HCT116 (cell line): ENCODE results near the gene CD300C. TPM values are rescaled to one million over a fixed set of nuclear protein-coding genes. Genes with fewer than 3 reads are reported as not detected.
"Not testable (repeated sequence)": the region's sequence is repeated elsewhere in the genome, so short reads cannot be mapped to it uniquely, and the experiment has no call there.

Source experiments
- ATAC-seq: fragments of 200-7000 bp; cut with Tn5 transposase; 2 replicates; pipeline ENCODE4 v1.9.1; 2020; ENCODE audit warnings: mild to moderate bottlenecking, moderate library complexity
- BruUV-seq: library from RNA; stranded (reverse); fragments of 400-500 nt; replicated peaks from 2 replicates; lab custom pipeline; 2021; lab: Mats Ljungman, UMichigan
- CTCF ChIA-PET: fragments of 300-600 bp; sonication (Branson Sonifier 250); formaldehyde crosslinking; loops from one replicate; lab custom pipeline; 2021; ENCODE audit warnings: antibody characterized with exemption; lab: Charles Lee
- POLR2A ChIA-PET: fragments of 300-600, 350-600 bp; sonication (Branson Sonifier 250); formaldehyde crosslinking; loops from one replicate; lab custom pipeline; 2021; ENCODE audit warnings: antibody characterized with exemption; lab: Charles Lee
- RAD21 ChIA-PET, 2 experiments: fragments of 300-600 bp; sonication (Branson Sonifier 250); formaldehyde crosslinking; loops; one replicate each; lab custom pipeline; 2023; ENCODE audit warnings: low total read pairs in 2 of 2; ENCODE audit not compliant: uncharacterized antibody in 2 of 2, unreplicated experiment in 2 of 2, low non-redundant PET in 1 of 2; lab: Charles Lee
- DNase-seq: peaks from one replicate; pipeline ENCODE4 v3.0.0-alpha.2; 2010; ENCODE audit warnings: low read depth, low spot score
- H2AFZ ChIP-seq: fragments of 200-600 bp; shearing (Covaris generic), sonication (generic); 2 replicates; pipeline ENCODE4 v1.6.1; 2017; ENCODE audit warnings: low read depth, mixed run types, mixed read lengths, antibody characterized with exemption, low read length; ENCODE audit not compliant: poor library complexity, severe bottlenecking
- H3K27ac ChIP-seq: 2 replicates; pipeline ENCODE4 v1.5.1; 2012; ENCODE audit warnings: low read depth, low read length
- H3K27me3 ChIP-seq: fragments of 200-600 bp; sonication (generic); 2 replicates; pipeline ENCODE4 v1.6.1; 2016; ENCODE audit warnings: mixed run types, low read length, mixed read lengths; ENCODE audit not compliant: insufficient read depth
- H3K36me3 ChIP-seq, 2 experiments: fragments of 200-500 bp in 1 of 2; fragments of 200-600 bp in 1 of 2; sonication (Bioruptor generic) in 1 of 2; sonication (generic) in 1 of 2; 2 replicates each; pipeline versions ENCODE4 v1.5.1 to v1.6.1; 2014 to 2016; ENCODE audit warnings: low read length in 2 of 2, inconsistent platforms in 1 of 2, mixed read lengths in 1 of 2, mixed run types in 1 of 2; ENCODE audit not compliant: insufficient read depth in 2 of 2, control insufficient read depth in 1 of 2
- H3K4me1 ChIP-seq, 2 experiments: fragments of 200-600 bp in 1 of 2; sonication (generic) in 1 of 2; 2 replicates each; pipeline versions ENCODE4 v1.5.1 to v1.6.1; 2012 to 2017; ENCODE audit warnings: low read length in 2 of 2, inconsistent platforms in 1 of 2, mild to moderate bottlenecking in 1 of 2, mixed read lengths in 1 of 2, mixed run types in 1 of 2, moderate library complexity in 1 of 2; ENCODE audit not compliant: insufficient read depth in 2 of 2, control insufficient read depth in 1 of 2
- H3K4me2 ChIP-seq: fragments of 200-600 bp; sonication (generic); 2 replicates; pipeline ENCODE4 v1.6.1; 2017; ENCODE audit warnings: mixed run types, low read length, mixed read lengths
- H3K4me3 ChIP-seq, 2 experiments: fragments of 200-600 bp in 1 of 2; sonication (generic) in 1 of 2; replicated peaks in 1 of 2; 2 replicates each; pipeline ENCODE4 v1.5.1; 2011 to 2016; ENCODE audit warnings: low read length in 2 of 2, control low read depth in 1 of 2, low read depth in 1 of 2, mild to moderate bottlenecking in 1 of 2, mixed read lengths in 1 of 2, mixed run types in 1 of 2
- H3K79me2 ChIP-seq: fragments of 200-600 bp; sonication (generic); 2 replicates; pipeline ENCODE4 v1.6.1; 2017; ENCODE audit warnings: mild to moderate bottlenecking, mixed run types, low read length, moderate library complexity, mixed read lengths; ENCODE audit not compliant: insufficient read depth
- H3K9ac ChIP-seq: fragments of 200-600 bp; sonication (generic); 2 replicates; pipeline ENCODE4 v1.6.1; 2016; ENCODE audit warnings: low read length, mixed read lengths
- H3K9me2 ChIP-seq: fragments of 200-600 bp; sonication (generic), shearing (Covaris generic); 2 replicates; pipeline ENCODE4 v1.6.1; 2017; ENCODE audit warnings: mixed run types, mild to moderate bottlenecking, moderate library complexity; ENCODE audit not compliant: insufficient read depth
- H3K9me3 ChIP-seq, 2 experiments: fragments of 200-500 bp in 1 of 2; fragments of 200-600 bp in 1 of 2; sonication (Bioruptor generic) in 1 of 2; sonication (generic) in 1 of 2; 2 replicates each; pipeline ENCODE4 v1.6.1; 2014 to 2017; ENCODE audit warnings: low read length in 2 of 2, mixed read lengths in 2 of 2, inconsistent platforms in 1 of 2, low read depth in 1 of 2, mild to moderate bottlenecking in 1 of 2, mixed run types in 1 of 2, moderate library complexity in 1 of 2; ENCODE audit not compliant: control insufficient read depth in 1 of 2, insufficient read depth in 1 of 2
- H4K20me1 ChIP-seq: fragments of 200-600 bp; sonication (generic), shearing (Covaris generic); 2 replicates; pipeline ENCODE4 v1.6.1; 2017; ENCODE audit warnings: mixed run types, mild to moderate bottlenecking, moderate library complexity; ENCODE audit not compliant: insufficient read depth
- CBX3 ChIP-seq: IDR thresholded peaks from 2 replicates; pipeline ENCODE4 v1.6.1; 2012; ENCODE audit warnings: low read depth
- EGR1 ChIP-seq: IDR thresholded peaks from 2 replicates; pipeline ENCODE4 v1.6.1; 2012; ENCODE audit warnings: low read depth
- EZH2phosphoT487 ChIP-seq: fragments of 200-600 bp; IDR thresholded peaks from 2 replicates; pipeline ENCODE4 v1.6.1; 2018; ENCODE audit warnings: antibody characterized with exemption, borderline replicate concordance
- FOSL1 ChIP-seq: IDR thresholded peaks from 2 replicates; pipeline ENCODE4 v1.6.1; 2012; ENCODE audit warnings: low read depth
- POLR2AphosphoS5 ChIP-seq: IDR thresholded peaks from 2 replicates; pipeline ENCODE4 v1.6.1; 2011; ENCODE audit warnings: mild to moderate bottlenecking, low read depth, low read length, moderate library complexity
- ZFX ChIP-seq: fragments of 450-650 bp; IDR thresholded peaks from 2 replicates; pipeline ENCODE4 v1.6.1; 2017
- intact Hi-C: fragments of 100-400 bp; cut with micrococcal nuclease; formaldehyde crosslinking; loops from 2 replicates; pipeline ENCODE4 v1.10.0; 2022
- total RNA-seq: library from RNA; stranded (reverse); gene quantifications from one replicate; pipeline ENCODE4 v1.2.1, GENCODE V29; 2021; ENCODE audit not compliant: unreplicated experiment
- TF ChIP-seq, protein P1 (sequence below): IDR thresholded peaks from 2 replicates; pipeline ENCODE4 v1.6.1; 2012; ENCODE audit warnings: low read depth

Gene CD300C
- total RNA-seq, 1 experiment from 2014 or later: 0.15 TPM

DNA sequence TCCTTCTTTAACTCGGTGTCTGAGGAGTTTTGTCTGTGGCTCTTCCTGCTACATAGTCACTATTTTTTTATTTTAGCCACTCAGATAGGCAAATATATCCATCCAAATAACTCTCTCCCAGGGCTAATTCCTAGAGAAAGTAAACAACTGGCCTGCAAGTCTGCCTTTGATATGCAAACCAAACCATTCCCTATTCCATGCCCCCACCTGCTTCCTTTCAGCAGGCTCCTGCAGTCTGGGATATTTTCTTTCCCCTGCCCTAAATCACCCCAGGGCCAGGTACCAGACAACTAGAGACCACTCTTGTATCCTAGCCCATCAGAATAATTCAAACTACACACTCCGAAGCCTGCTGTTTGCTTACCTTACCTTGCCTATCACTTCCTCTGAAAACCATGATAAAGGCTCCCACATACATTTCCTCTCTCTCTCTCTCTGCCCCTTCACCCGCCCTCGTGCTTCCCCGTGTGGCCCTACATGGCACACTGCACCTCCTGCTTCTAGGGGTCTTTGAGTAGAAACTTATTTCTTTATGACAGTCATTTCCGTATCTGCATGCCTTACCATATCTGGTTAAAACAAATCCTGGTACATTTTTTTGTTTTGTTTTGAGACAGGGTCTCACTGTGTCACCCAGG is 13.1 kb upstream of the CD300C start (continued):
- TF ChIP-seq CBX3: no peak
- no peak for TF ChIP-seq ZFX
- TF ChIP-seq, all 23 proteins: peak for 0

DNA sequence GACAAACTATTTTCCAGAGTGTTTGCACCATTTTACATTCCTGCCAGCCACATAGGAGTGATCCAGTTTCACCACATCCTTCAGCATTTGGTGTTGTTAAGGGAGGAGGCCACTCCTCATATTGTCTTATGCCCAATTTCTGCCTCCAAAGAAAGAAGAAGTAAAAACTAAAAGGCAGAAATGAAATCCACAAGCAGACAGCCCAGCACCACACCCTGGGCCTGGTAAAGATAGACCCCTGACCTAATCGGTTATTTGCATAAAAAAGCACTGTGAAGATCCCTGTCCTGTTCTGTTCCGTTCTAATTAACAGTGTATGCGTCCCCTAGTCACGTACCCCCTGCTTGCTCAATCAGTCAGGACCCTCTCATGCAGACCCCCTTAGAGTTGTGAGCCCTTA is 12.5 kb upstream of the CD300C start:
- ATAC-seq, H3K36me3 ChIP-seq, RAD21 ChIA-PET, POLR2A ChIA-PET, intact Hi-C loops, H3K4me2 ChIP-seq, H3K4me1 ChIP-seq, H3K9me3 ChIP-seq, H2AFZ ChIP-seq, H3K79me2 ChIP-seq, H4K20me1 ChIP-seq, H3K27ac ChIP-seq, H3K9ac ChIP-seq, H3K4me3 ChIP-seq, DNase-seq, H3K9me2 ChIP-seq, BruUV-seq: not testable (repeated sequence)
- peaks cover 44% of the 10 kb centered on the region for H3K27me3 ChIP-seq
- CTCF ChIA-PET: interaction anchor here (3.7 kb wide), 1 partner anchor 8 kb away, joined by 19 read pairs; the partner anchor contains the start of gene CD300H

DNA sequence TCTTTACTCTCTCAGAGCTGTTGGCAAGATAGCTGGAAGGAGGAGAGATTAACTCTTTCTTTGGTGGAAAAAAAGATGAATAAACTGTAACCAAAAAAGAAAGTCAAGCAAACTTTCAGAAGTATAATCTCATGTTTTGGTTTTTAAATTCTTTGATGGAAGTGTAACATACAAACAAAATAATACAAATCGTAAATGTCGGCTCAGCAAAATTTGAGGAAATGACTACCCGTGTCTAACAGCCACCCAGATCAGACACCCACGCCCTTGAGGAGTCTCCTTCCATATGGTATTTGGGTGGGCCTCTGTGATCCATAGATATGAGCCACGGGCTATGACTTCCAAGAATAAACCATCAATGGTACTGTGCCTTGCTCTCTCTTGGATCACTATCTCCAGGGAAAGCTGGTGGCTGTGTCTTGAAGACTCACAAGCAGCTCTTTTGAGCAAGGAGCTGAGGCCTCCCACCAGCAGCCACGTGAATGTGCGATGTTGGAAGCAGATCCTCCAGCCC is 9.6 kb upstream of the CD300C start:
- Histone ChIP-seq H2AFZ (no peak overlapping the region), H3K27ac (no peak overlapping the region), H3K9ac (no peak overlapping the region), H3K79me2 (no peaks in the 10 kb centered on the region), H3K4me3 (no peak overlapping the region), H3K4me1 (no peaks in the 10 kb centered on the region), H3K27me3 (peaks cover 41% of the 10 kb centered on the region), H3K4me2 (no peak overlapping the region), H3K9me3 (no peaks in the 10 kb centered on the region), H4K20me1 (no peaks in the 10 kb centered on the region), H3K36me3 (no peaks in the 10 kb centered on the region), H3K9me2 (no peaks in the 10 kb centered on the region)
- POLR2A ChIA-PET: no interaction called here
- RAD21 ChIA-PET: no interaction called here
- no peak for ATAC-seq
- intact Hi-C loops: no loop called here
- BruUV-seq: no TSS peak
- CTCF ChIA-PET: interaction anchor here (3.7 kb wide), 1 partner anchor 11 kb away, joined by 19 read pairs; the partner anchor contains the start of gene CD300H
- DNase-seq: no peak
- TF ChIP-seq ZFX (no peak), FOSL1 (no peak), EGR1 (no peak), EZH2phosphoT487 (no peak), POLR2AphosphoS5 (no peak)
- TF ChIP-seq, protein P1, sequence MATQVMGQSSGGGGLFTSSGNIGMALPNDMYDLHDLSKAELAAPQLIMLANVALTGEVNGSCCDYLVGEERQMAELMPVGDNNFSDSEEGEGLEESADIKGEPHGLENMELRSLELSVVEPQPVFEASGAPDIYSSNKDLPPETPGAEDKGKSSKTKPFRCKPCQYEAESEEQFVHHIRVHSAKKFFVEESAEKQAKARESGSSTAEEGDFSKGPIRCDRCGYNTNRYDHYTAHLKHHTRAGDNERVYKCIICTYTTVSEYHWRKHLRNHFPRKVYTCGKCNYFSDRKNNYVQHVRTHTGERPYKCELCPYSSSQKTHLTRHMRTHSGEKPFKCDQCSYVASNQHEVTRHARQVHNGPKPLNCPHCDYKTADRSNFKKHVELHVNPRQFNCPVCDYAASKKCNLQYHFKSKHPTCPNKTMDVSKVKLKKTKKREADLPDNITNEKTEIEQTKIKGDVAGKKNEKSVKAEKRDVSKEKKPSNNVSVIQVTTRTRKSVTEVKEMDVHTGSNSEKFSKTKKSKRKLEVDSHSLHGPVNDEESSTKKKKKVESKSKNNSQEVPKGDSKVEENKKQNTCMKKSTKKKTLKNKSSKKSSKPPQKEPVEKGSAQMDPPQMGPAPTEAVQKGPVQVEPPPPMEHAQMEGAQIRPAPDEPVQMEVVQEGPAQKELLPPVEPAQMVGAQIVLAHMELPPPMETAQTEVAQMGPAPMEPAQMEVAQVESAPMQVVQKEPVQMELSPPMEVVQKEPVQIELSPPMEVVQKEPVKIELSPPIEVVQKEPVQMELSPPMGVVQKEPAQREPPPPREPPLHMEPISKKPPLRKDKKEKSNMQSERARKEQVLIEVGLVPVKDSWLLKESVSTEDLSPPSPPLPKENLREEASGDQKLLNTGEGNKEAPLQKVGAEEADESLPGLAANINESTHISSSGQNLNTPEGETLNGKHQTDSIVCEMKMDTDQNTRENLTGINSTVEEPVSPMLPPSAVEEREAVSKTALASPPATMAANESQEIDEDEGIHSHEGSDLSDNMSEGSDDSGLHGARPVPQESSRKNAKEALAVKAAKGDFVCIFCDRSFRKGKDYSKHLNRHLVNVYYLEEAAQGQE: no peak
